GM13976 (cell line): ENCODE measurements around the gene CCNDBP1.

Experiments
- DNase-seq: peaks from one replicate; pipeline ENCODE4 v3.0.0; 2012; ENCODE audit warnings: low spot score
- CTCF ChIP-seq: IDR thresholded peaks from 2 replicates; pipeline ENCODE4 v1.5.1; 2012; ENCODE audit warnings: borderline replicate concordance, mild to moderate bottlenecking; ENCODE audit not compliant: insufficient read depth; ENCODE audit errors: extremely low read depth, missing control alignments, control extremely low read depth
- in situ Hi-C: fragments of 300-500 bp; cut with MboI; formaldehyde crosslinking; loops from one replicate; pipeline ENCODE4 v1.12.0; 2022; ENCODE audit warnings: low sequenced_read_pairs, mixed read lengths, inconsistent platforms; ENCODE audit not compliant: unreplicated experiment

The CCNDBP1 gene

GRCh38 chr15:43238671-43239131 is 53.5 kb downstream of the CCNDBP1 start:
- in situ Hi-C loops, result no loop called here
- no peak for TF ChIP-seq CTCF
- no peak for DNase-seq

GRCh38 chr15:43239732-43240491 is 54.7 kb downstream of the CCNDBP1 start:
- in situ Hi-C loops, result no loop called here
- DNase-seq, result peak; percentile 71
- no peak for TF ChIP-seq CTCF

- DNase-seq, result no peak
- TF ChIP-seq CTCF, result no peak
- in situ Hi-C loops, result no loop called here
Measured at GRCh38 chr15:43241100-43241499, 55.9 kb downstream of the CCNDBP1 start.

- no peak for DNase-seq
- in situ Hi-C loops, result no loop called here
- TF ChIP-seq CTCF, result no peak
Measured at GRCh38 chr15:43242616-43243015, 57.4 kb downstream of the CCNDBP1 start.

GRCh38 chr15:43243020-43243645 is 57.9 kb downstream of the CCNDBP1 start:
- in situ Hi-C loops, result no loop called here
- TF ChIP-seq CTCF, result no peak
- DNase-seq, result no peak

- in situ Hi-C loops, result no loop called here
- no peak for DNase-seq
Measured at GRCh38 chr15:43244092-43244491, 58.9 kb downstream of the CCNDBP1 start.

More at GRCh38 chr15:43244092-43244491, 58.9 kb downstream of the CCNDBP1 start:
- TF ChIP-seq CTCF, result no peak
